HG02973 (cell line): ENCODE data around the gene PADI6.

Experiments
- ATAC-seq: cut with Tn5 transposase; IDR thresholded peaks from one replicate; pipeline ENCODE4 v1.9.1; 2021; ENCODE audit warnings: moderate library complexity; ENCODE audit not compliant: unreplicated experiment

PADI6 gene

GRCh38 chr1:17356387-17357026, 15.5 kb upstream of the PADI6 start:
- ATAC-seq, result no peak

- no peak for ATAC-seq
Observed at GRCh38 chr1:17358557-17358956, 13.4 kb upstream of the PADI6 start.

GRCh38 chr1:17359031-17359430, 13.0 kb upstream of the PADI6 start:
- ATAC-seq, result no peak

DNA sequence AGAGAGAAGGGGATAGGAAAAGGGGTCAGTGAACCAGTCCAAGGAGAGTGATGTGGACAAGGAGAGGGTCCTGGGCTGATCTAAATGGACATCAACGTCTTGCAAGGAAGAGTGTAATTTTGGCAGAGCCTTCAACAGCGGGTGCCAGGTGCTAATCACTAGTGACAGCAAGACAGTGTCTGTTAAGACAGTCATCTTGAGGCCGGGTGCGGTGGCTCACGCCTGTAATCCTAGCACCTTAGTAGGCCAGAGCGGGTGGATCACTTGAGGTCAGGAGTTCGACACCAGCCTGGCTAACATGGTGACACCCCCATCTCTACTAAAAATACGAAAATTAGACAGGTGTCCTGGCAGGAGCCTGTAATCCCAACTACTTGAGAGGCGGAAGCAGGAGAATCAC, 12.2 kb upstream of the PADI6 start:
- ATAC-seq, result no peak

DNA sequence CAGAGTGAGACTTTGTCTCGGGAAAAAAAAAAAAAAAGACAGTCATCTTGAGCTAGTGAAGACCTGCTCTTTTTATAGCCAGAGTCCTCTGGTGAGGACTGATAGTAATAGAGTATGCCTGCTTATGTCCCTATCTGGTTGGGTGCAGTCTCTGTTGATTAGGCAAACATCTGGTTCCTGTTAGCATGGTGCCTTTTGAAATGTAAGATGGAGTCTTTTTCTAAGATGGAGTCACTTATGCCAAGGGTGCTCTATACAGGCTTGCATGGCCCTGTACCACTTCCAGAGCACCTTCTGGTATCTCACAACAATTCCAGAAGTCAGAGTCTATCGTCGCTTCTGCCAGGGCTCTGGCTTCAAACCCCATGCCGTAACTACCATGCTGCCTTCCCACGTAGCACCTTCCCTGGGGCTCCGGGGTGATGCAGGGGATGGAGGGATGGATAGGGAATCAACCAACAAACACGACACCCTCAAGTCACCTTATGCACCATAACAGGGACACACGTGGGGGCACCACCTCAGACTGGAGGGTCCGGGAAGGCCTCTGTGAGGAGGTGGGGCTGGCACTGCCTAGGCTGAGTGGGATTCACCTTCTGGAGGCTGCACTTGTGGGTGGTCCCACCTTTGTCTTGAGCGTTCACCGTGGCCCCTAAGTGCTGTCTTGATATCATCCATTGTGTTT, 11.6 kb upstream of the PADI6 start:
- ATAC-seq, result no peak

DNA sequence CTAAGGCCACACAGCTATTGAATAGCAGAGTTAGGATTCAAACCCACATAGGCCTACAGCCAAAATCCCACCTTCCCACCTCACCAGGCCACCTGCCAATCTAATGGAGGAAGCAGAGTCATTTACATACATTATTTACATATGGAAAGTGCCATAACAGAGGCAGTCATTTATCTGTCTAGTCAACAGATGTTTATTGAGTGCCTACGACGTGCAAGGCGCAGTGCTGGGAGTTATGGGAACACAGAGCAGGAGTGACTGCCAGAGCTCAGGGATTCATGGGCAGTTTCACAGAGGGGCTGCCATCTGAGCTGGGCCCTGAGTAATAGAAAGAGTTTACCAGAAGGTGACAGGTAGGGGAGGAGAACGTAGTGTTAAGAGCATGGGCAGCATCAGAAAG, 10.3 kb upstream of the PADI6 start:
- ATAC-seq, result no peak

- no peak for ATAC-seq
Observed at GRCh38 chr1:17363351-17363750, 8.6 kb upstream of the PADI6 start.

- no peak for ATAC-seq
Observed at GRCh38 chr1:17363771-17364170, 8.2 kb upstream of the PADI6 start.

GRCh38 chr1:17365293-17365692, 6.7 kb upstream of the PADI6 start:
- no peak for ATAC-seq

DNA sequence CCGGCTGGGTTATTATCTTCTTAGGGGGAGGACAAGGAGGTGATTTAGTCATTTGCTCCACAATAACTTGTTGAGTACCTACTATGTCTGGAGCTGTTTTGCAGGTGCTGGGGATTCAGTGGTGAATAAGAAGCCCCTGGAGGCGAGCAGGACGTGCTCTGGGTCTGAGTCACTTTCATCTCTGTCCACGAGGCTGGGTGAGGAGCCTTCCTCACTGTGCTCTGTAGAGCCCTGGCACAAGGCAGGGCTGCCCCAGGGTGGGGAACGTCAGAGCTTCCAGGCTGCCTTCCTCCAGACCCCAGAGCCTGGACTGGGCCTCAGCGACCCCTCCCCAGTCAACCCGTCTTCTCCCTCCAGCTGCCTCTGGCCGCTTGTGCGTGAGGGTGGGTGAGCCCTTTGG, 2.5 kb upstream of the PADI6 start:
- ATAC-seq, result no peak

- no peak for ATAC-seq
Observed at GRCh38 chr1:17370618-17371017, 1.4 kb upstream of the PADI6 start.

- ATAC-seq, result no peak
Observed at GRCh38 chr1:17372955-17373354, 959 bp downstream of the PADI6 start.

GRCh38 chr1:17375651-17376050, 3.7 kb downstream of the PADI6 start:
- ATAC-seq, result no peak

- no peak for ATAC-seq
Observed at GRCh38 chr1:17377325-17377953, 5.4 kb downstream of the PADI6 start.

- ATAC-seq, result no peak
Observed at GRCh38 chr1:17381161-17381560, 9.2 kb downstream of the PADI6 start.

GRCh38 chr1:17392199-17392740, 20.3 kb downstream of the PADI6 start:
- ATAC-seq, result no peak

DNA sequence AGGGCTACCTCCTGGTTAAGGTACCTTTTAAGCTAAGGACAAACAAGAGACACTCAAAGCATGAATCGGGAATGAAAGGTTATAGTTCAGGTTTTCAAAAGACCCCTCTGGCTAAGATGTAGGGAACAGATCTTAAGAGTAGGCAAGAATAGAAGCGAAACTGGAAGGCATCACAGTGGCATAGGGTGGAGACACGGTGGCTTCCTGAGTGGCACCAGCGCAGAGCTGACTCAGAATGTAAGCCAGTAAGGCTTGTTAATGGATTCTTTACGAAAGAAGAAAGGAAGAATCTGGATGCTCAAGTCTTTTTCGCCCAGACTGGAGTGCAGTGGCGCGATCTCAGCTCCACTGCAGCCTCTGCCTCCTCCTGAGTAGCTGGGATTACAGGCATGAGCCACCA, 21.2 kb downstream of the PADI6 start:
- ATAC-seq, result no peak

DNA sequence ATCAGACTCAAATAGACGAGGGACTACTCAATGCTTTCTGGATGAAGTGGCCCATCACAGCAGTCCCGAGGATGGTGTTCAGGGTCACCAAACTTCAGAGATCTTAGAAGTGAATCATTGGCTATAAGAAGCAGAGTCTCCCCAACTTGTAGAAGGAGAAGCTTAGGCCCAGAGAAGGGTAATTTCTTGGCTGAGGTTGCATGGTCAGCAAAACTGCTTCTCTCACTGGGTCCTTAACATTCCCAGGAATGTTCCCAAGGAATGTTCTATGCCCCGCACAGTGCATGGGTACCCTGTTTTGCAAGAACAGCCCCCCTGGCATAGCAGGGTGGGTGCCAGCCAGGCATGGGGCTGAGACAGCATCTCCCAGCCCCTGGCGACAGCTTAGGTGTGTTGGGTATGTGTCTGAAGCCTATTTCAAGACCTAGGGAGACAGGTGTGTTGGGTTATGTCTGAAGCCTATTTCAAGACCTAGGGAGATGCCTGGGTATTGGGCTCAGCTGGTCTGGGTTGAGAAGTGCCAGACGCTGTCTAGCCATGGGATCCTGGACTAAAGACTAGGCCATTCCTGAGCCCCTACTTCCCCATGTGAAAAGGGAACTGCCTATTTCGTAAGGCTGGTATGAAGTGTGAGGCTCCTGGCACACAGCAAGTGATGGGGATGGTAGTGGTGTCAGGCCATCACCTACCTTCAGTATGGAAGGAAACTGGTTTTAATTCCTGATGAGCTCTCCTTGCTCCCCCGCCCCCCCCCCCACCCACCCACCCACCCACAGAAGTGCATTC, 26.1 kb downstream of the PADI6 start:
- ATAC-seq, result no peak

DNA sequence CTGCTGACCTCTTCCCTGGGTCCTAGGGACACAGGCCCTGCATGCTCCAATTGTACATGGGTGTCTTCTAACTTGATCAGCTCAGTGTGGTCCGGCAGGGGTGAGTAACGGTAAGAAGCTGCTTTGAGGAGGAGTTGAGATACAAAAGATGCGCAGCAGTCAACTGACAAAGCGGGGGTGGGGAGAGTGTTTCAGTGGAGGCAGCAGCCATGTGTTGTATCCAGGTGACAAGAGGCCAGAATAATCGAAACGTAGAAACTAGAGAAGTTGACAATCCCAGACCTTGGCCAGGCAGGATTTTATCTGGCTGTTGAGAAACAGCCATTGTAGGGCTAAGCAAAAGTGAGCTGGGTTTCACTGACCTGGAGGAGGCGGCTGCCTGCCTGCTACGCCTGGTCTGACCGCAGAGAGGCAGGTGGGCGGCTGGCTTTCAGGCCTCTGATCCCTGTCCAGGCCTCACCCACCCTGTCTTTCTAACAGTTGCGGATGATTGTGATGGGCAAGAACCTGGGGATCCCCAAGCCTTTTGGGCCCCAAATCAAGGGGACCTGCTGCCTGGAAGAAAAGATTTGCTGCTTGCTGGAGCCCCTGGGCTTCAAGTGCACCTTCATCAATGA, 28.8 kb downstream of the PADI6 start:
- no peak for ATAC-seq

DNA sequence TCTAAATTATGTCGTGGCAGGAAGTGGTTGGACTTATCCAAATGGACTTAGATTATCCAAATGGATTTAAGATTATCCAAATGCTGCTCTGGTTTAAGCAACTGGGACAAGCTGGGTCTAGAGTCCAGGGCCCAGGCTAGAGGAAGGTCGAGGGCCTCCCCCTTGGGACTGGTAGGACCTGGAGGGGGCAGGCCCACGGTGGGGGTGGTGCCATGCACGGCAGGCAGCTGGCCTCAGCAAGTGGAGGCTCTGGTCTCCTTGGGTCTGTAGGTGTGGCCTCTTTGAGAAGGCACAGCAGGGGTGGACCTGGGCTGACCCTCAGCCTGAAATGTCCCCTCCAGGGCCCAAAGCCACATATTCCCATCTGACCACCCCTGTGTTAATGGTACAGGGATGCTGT, 29.8 kb downstream of the PADI6 start:
- no peak for ATAC-seq

GRCh38 chr1:17403081-17403480, 31.1 kb downstream of the PADI6 start:
- no peak for ATAC-seq
